Fibroblast of peridontal ligament (primary cell): ENCODE data around the gene EYA4.
A peak's percentile ranks its signal among the peaks of the same experiment; 100 is the strongest.
"Not testable (repeated sequence)": the region's sequence is repeated elsewhere in the genome, so short reads cannot be mapped to it uniquely, and the experiment has no call there.

Source experiments
- DNase-seq: peaks from one replicate; pipeline ENCODE4 v3.0.0-alpha.2; 2010; ENCODE audit errors: extremely low read depth

Gene EYA4

GRCh38 chr6:133397601-133398000 is 156.4 kb downstream of the EYA4 start:
- not testable (repeated sequence) for DNase-seq

GRCh38 chr6:133399426-133399825 is 158.3 kb downstream of the EYA4 start:
- peak; percentile 34 for DNase-seq

- DNase-seq = no peak
Observed at GRCh38 chr6:133404151-133404550, 163.0 kb downstream of the EYA4 start.

GRCh38 chr6:133404728-133405127 is 163.6 kb downstream of the EYA4 start:
- no peak for DNase-seq

- DNase-seq = no peak
Observed at GRCh38 chr6:133407320-133408100, 166.4 kb downstream of the EYA4 start.

- no peak for DNase-seq
Observed at GRCh38 chr6:133408132-133408531, 167.0 kb downstream of the EYA4 start.

GRCh38 chr6:133408543-133408942 is 167.4 kb downstream of the EYA4 start:
- no peak for DNase-seq

- DNase-seq = no peak
Observed at GRCh38 chr6:133410638-133411435, 169.7 kb downstream of the EYA4 start.

- no peak for DNase-seq
Observed at GRCh38 chr6:133411757-133412156, 170.6 kb downstream of the EYA4 start.

- no peak for DNase-seq
Observed at GRCh38 chr6:133415262-133415661, 174.1 kb downstream of the EYA4 start.

- DNase-seq = no peak
Observed at GRCh38 chr6:133418108-133418507, 177.0 kb downstream of the EYA4 start.

- no peak for DNase-seq
Observed at GRCh38 chr6:133423242-133423641, 182.1 kb downstream of the EYA4 start.

GRCh38 chr6:133424359-133424758 is 183.2 kb downstream of the EYA4 start:
- DNase-seq = no peak

- DNase-seq = no peak
Observed at GRCh38 chr6:133426038-133426437, 184.9 kb downstream of the EYA4 start.

GRCh38 chr6:133428295-133428694 is 187.1 kb downstream of the EYA4 start:
- no peak for DNase-seq

GRCh38 chr6:133430530-133430929 is 189.4 kb downstream of the EYA4 start:
- DNase-seq = no peak

GRCh38 chr6:133431031-133431430 is 189.9 kb downstream of the EYA4 start:
- DNase-seq = no peak

- no peak for DNase-seq
Observed at GRCh38 chr6:133432021-133432989, 191.1 kb downstream of the EYA4 start.

GRCh38 chr6:133435065-133435728 is 194.0 kb downstream of the EYA4 start:
- DNase-seq = no peak

GRCh38 chr6:133436652-133437051 is 195.5 kb downstream of the EYA4 start:
- DNase-seq = peak; percentile 9

- DNase-seq = no peak
Observed at GRCh38 chr6:133441491-133441890, 200.3 kb downstream of the EYA4 start.
